DMS 273 (cell line): ENCODE data around the gene MRPS2.
"Not testable (repeated sequence)": the region's sequence is repeated elsewhere in the genome, so short reads cannot be mapped to it uniquely, and the experiment has no call there.

ENCODE experiments used
- DNase-seq: peaks from one replicate; lab custom pipeline; 2025; ENCODE audit not compliant: unreplicated experiment; lab: John Stamatoyannopoulos, UW

Gene MRPS2

DNA sequence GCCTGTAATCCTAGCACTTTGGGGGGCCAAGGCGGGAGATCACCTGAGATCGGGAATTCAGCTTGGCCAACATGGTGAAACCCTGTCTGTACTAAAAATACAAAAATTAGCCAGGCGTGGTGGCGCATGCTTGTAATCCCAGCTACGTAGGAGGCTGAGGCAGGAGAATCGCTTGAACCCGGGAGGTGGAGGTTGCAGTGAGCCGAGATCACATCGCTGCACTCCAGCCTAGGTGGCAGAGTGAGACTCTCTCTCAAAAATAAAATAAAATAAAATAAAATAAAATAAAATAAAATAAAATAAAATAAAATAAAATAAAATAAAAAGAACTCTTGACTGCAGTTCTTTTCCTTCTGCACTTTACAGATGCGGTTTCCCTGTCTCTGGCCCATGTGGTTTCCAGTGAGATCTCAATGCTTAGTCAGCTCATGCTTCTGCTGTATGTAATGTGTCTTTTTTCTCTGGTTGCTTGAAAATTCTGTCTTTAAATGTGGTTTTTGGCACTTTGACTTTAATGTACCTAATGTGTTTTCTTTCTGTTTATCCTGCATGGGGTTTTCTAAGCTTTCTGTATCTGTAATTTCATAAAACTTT, 28.5 kb downstream of the MRPS2 start:
- DNase-seq = not testable (repeated sequence)

GRCh38 chr9:135530146-135530545, 29.7 kb downstream of the MRPS2 start:
- DNase-seq = no peak

- DNase-seq = no peak
Observed at GRCh38 chr9:135531096-135531495, 30.6 kb downstream of the MRPS2 start.

GRCh38 chr9:135533113-135533512, 32.6 kb downstream of the MRPS2 start:
- DNase-seq = peak; percentile 19

DNA sequence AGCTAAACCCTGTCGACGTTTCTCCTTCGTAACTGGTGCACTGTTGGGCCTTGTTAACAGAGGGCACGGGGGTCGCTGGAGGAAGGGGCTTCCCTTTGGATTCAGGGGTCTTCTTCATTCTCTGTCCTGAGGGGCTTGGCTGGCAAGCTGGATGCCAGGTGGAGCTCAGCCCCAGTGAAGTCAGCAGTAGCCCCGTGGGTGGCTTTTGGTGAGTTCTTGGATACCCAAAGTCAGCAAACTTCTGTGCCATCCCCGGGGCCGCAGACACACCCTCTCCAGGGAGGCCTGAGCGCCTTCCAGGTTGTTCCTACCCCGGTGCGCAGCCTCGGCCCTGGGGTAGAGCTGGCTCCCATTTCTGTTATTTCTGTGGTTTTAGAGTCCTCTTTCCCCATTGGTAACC, 33.2 kb downstream of the MRPS2 start:
- no peak for DNase-seq

GRCh38 chr9:135534192-135534711, 33.8 kb downstream of the MRPS2 start:
- DNase-seq = not testable (repeated sequence)

DNA sequence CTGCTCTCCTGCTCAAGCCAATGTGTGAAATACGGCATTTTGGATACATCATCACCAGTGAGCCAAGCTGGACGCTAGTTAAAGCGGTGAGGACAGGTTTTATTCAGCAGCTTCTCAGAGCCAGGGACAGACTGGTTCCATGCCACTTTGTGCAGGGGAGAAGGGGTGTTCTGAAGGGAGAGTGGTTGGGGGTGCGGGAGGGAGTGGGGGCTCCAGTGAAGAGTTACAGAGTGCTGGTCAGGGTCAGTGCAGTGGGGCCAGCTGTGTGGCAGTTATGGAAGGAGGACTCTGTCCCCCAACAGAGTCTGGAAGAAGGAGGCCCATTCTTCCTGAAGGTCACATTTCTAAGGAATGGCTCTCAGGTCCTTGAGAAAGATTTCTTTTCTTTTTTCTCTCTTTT, 34.3 kb downstream of the MRPS2 start:
- not testable (repeated sequence) for DNase-seq

GRCh38 chr9:135535631-135536030, 35.1 kb downstream of the MRPS2 start:
- DNase-seq = not testable (repeated sequence)

DNA sequence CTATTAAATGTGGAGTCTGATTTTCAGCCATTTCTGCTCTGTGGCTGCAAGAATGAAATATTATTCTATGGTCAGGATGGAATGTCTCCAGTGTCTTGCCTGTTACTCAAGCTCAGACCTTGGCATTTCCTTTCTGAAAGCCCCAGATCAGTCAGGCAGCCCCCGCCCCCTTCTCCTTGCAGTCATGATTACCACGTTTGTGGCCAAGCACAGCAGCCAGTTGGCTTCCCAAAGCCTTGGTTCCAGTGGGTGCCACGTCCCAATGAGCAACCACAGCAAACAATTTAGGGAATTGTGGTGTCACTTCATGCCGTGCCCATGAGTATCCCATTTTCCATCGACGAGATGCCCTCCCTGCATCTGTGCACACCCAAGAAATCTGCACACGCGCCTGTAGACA, 35.7 kb downstream of the MRPS2 start:
- no peak for DNase-seq

DNA sequence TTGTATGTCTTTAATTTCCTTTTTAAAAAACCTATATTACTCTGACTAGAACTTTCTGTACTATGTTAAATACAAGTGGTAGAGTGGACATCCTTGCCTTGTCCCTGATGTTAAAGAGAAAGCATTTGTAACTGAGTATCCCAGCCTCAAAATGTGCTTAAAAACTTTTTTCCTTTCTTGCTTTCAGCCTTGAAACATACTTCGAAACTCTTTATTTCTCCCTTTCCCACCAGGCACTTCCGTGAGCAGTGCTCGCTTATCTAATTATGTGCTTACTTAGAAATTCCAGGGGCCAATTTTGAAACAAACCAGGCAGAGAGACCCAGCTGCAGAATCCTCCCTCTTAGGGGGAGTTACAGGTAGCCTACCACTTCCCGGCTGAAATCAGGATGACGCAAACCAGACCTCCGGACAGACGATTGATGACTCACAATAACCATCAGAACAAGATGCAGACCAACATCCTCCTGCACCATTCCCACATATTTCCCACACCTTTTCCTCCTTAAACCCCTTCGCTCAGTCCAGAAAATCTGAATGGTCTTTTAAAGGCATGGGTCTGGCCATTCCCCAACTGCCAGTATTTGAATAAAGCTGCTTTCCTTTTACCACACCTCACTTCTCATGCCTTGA, 42.9 kb downstream of the MRPS2 start:
- DNase-seq = not testable (repeated sequence)

- no peak for DNase-seq
Observed at GRCh38 chr9:135544981-135545635, 44.6 kb downstream of the MRPS2 start.

DNA sequence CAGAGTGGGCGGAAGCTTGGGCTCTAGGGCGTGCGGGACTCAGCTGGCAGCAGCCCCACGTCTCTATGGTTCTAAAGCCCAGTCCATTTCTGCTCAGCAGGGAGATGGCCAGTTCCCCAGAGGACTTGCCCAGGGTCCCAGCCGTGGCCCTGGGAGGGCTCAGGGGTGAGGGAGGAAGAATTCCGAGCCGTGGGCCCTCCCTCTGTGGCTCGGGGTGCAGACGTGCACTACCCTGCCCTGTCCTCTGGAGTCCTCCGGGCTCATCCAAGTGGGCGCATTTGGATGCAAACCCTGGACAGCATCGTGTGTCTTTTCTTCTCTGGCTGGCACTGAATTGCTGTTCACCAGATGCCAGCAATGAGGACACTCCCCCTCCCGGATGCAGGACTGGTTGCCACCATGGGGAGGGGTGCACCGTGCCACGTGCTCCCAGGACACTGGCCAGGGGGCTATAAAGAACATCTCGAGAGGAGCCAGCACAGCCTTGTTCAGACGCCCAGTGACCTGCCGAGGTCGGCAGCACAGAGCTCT, 45.2 kb downstream of the MRPS2 start, which contains the start of gene OBP2A:
OBP2A (plus strand) TSS at position 481 of the 531 bp plus-strand sequence. CDS start 55 bp downstream, outside the sequence.
- not testable (repeated sequence) for DNase-seq

DNA sequence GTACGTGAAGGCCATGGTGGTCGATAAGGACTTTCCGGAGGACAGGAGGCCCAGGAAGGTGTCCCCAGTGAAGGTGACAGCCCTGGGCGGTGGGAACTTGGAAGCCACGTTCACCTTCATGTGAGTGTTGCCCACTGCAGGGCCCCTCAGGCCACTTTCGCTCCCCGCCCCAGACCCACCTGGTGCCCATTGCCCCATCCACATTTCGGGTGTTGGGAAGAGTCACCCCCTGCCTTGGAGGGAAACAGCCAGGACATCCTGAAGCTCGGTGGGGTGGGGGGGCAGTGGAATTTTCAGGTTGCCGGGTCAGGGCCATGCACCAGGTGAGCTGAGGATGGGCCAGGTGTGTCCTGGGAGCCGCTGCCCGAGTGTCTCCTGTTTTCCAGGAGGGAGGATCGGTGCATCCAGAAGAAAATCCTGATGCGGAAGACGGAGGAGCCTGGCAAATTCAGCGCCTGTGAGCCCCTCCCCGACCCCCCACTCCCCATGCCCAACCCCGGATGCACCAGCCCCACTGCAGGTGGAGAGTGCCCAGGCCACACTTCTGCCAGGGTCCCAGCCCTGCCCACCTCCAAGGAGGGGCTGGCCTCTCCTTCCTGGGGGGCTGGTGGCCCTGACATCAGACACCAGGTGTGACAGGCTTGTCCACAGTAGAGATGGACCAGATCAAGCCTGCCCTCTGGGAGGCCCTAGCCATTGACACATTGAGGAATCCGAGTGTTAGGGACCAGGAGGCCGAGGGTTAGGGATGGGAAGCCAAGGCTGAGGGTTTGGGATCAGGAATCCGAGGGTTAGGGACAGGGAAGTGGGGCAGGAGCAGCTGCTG, 46.5 kb downstream of the MRPS2 start:
- DNase-seq = not testable (repeated sequence)

- DNase-seq = no peak
Observed at GRCh38 chr9:135547756-135548736, 47.6 kb downstream of the MRPS2 start.

- not testable (repeated sequence) for DNase-seq
Observed at GRCh38 chr9:135549478-135550343, 49.2 kb downstream of the MRPS2 start.

GRCh38 chr9:135550344-135550918, 49.9 kb downstream of the MRPS2 start:
- no peak for DNase-seq

- peak; percentile 42 for DNase-seq
Observed at GRCh38 chr9:135551031-135551430, 50.5 kb downstream of the MRPS2 start.

DNA sequence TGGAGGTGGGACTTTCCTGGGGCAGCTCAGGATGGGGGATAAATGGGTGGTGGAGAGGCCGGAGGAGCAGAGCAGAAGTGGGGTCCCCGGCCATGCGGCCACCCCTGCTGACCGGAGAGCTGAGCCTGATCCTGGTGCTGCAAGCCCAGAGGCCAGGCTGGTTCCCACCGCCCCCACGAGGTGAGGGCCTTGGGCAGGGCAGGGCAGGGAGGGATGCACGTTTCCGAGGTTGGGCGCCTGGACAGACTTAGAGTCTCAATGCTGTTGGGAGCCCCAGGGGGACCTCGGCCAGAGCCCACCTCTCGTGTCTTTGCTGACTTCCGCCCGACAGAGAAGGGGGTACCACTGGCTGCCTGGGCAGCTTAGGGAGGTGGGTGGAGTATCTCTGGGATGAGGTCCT, 51.0 kb downstream of the MRPS2 start:
- DNase-seq = no peak
